ENCODE measurements around the gene CAVIN4. TPM values are rescaled to one million over a fixed set of nuclear protein-coding genes. Genes with fewer than 3 reads are reported as not detected.

Gene CAVIN4
- total and polyA plus RNA-seq, 4 experiments from 2014 or later: 0.19 to 0.41 TPM; not detected in 2

- Mint-ChIP-seq H3K36me3 (peaks cover 0 to 6% of the 10 kb centered on the region in 2 donors), H3K4me3 (no peak overlapping the region), H3K4me1 (no peaks in the 10 kb centered on the region), H3K27ac (no peak overlapping the region), H3K9me3 (no peaks in the 10 kb centered on the region), H3K27me3 (no peaks in the 10 kb centered on the region)
- CTCF ChIA-PET (ENCODE audit: partially characterized antibody): no interaction called here
- H3K9me3 ChIP-seq (ENCODE audit: control insufficient read depth in 1 of 2, low read length in 2 of 2): no peaks in the 10 kb centered on the region
- no peak overlapping the region for H3K27ac ChIP-seq (ENCODE audit: low read depth, low read length)
- no peaks in the 10 kb centered on the region for H3K36me3 ChIP-seq (ENCODE audit: insufficient read depth, low read length)
- DNase-seq: no peak
- POLR2A ChIA-PET (ENCODE audit: partially characterized antibody): no interaction called here
- no peaks in the 10 kb centered on the region for H3K4me1 ChIP-seq (ENCODE audit: insufficient read depth, low read length)
- H3K27me3 ChIP-seq (ENCODE audit: insufficient read depth, low read length): no peaks in the 10 kb centered on the region
- intact Hi-C loops (cut with micrococcal nuclease): no loop called here
- no peak overlapping the region for H3K4me3 ChIP-seq (ENCODE audit: low read length in 2 of 2)
These were observed 2.4 kb downstream of the CAVIN4 start for GRCh38 chr9:100580257-100580656.

DNA sequence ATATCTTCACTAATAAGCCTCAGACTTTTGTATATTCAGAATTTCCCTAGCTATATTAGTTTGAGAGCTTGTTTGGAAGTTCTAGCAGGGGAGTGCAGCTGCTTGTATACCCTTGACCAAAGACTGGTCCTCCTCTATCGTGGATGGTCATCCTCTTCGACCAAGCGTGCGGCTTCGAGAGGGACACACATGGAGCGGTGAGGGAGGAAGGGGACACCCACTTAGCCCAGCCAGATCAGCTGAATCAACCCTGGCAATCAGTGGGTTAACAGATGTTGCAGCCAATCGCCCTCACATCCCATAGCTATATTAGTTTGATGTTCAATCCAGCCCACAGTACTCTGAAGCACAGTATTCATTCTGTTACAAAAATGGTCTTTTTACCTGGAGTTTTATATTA lies 3.2 kb downstream of the CAVIN4 start:
- no peaks in the 10 kb centered on the region for H3K4me1 ChIP-seq (ENCODE audit: insufficient read depth, low read length)
- intact Hi-C loops (cut with micrococcal nuclease): no loop called here
- no peak overlapping the region for H3K4me3 Mint-ChIP-seq
- no peaks in the 10 kb centered on the region for H3K9me3 ChIP-seq (ENCODE audit: control insufficient read depth in 1 of 2, low read length in 2 of 2)
- CTCF ChIA-PET (ENCODE audit: partially characterized antibody): interaction anchor here (0.7 to 2.7 kb wide), 3 partner anchors 14 to 21 kb away, joined by 3 to 13 read pairs (median 3); no protein-coding TSS in a partner anchor
- H3K4me3 ChIP-seq (ENCODE audit: low read length in 2 of 2): no peak overlapping the region
- H3K27ac Mint-ChIP-seq: no peak overlapping the region
- no peaks in the 10 kb centered on the region for H3K27me3 ChIP-seq (ENCODE audit: insufficient read depth, low read length)
- DNase-seq: no peak
- no peaks in the 10 kb centered on the region for H3K36me3 ChIP-seq (ENCODE audit: insufficient read depth, low read length)
- H3K9me3 Mint-ChIP-seq: no peaks in the 10 kb centered on the region
- POLR2A ChIA-PET (ENCODE audit: partially characterized antibody): no interaction called here
- peaks cover 0 to 6% of the 10 kb centered on the region in 2 donors for H3K36me3 Mint-ChIP-seq
- H3K4me1 Mint-ChIP-seq: no peaks in the 10 kb centered on the region
- H3K27me3 Mint-ChIP-seq: no peaks in the 10 kb centered on the region
- H3K27ac ChIP-seq (ENCODE audit: low read depth, low read length): no peak overlapping the region

DNA sequence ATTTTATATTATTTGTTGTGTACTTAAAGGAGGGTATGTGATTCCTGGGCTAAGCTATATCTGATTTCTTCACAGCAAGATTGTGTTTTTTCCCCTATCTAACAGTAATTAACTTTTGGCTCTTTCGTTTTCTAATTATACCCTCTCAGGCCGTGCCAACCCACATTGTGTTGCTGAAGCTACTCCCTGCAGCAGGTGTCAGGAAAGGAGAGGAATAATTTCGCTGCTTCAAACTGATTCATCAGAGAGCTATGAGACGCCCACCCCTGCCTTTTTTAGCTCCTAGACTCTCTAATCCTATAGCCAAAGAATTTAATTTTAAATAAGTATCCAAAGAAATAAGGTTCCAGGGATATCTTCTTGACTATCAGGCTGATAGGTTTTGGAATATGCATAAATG lies 3.8 kb downstream of the CAVIN4 start:
- no peaks in the 10 kb centered on the region for H3K36me3 ChIP-seq (ENCODE audit: insufficient read depth, low read length)
- Mint-ChIP-seq H3K4me3 (no peak overlapping the region), H3K36me3 (peaks cover 0 to 6% of the 10 kb centered on the region in 2 donors), H3K9me3 (no peaks in the 10 kb centered on the region), H3K27me3 (no peaks in the 10 kb centered on the region), H3K4me1 (no peaks in the 10 kb centered on the region), H3K27ac (no peak overlapping the region)
- H3K4me1 ChIP-seq (ENCODE audit: insufficient read depth, low read length): no peaks in the 10 kb centered on the region
- intact Hi-C loops (cut with micrococcal nuclease): no loop called here
- POLR2A ChIA-PET (ENCODE audit: partially characterized antibody): no interaction called here
- DNase-seq: no peak
- no peak overlapping the region for H3K27ac ChIP-seq (ENCODE audit: low read depth, low read length)
- no peak overlapping the region for H3K4me3 ChIP-seq (ENCODE audit: low read length in 2 of 2)
- no peaks in the 10 kb centered on the region for H3K9me3 ChIP-seq (ENCODE audit: control insufficient read depth in 1 of 2, low read length in 2 of 2)
- H3K27me3 ChIP-seq (ENCODE audit: insufficient read depth, low read length): no peaks in the 10 kb centered on the region
- CTCF ChIA-PET (ENCODE audit: partially characterized antibody): interaction anchor here (0.7 to 2.7 kb wide), 3 partner anchors 14 to 20 kb away, joined by 3 to 13 read pairs (median 3); no protein-coding TSS in a partner anchor

GRCh38 chr9:100583014-100583802 lies 5.3 kb downstream of the CAVIN4 start:
- Histone ChIP-seq H3K9me3 (ENCODE audit: control insufficient read depth in 1 of 2, low read length in 2 of 2) (no peaks in the 10 kb centered on the region), H3K27me3 (ENCODE audit: insufficient read depth, low read length) (no peaks in the 10 kb centered on the region), H3K4me1 (ENCODE audit: insufficient read depth, low read length) (no peaks in the 10 kb centered on the region), H3K27ac (ENCODE audit: low read depth, low read length) (no peak overlapping the region), H3K36me3 (ENCODE audit: insufficient read depth, low read length) (no peaks in the 10 kb centered on the region), H3K4me3 (ENCODE audit: low read length in 2 of 2) (no peak overlapping the region)
- Mint-ChIP-seq H3K27ac (no peak overlapping the region), H3K27me3 (no peaks in the 10 kb centered on the region), H3K9me3 (no peaks in the 10 kb centered on the region), H3K4me3 (no peak overlapping the region), H3K36me3 (peaks cover 0 to 3% of the 10 kb centered on the region in 2 donors), H3K4me1 (no peaks in the 10 kb centered on the region)
- no peak for DNase-seq
- POLR2A ChIA-PET (ENCODE audit: partially characterized antibody): no interaction called here
- intact Hi-C loops (cut with micrococcal nuclease): no loop called here
- CTCF ChIA-PET (ENCODE audit: partially characterized antibody): interaction anchor here (2.7 kb wide), 1 partner anchor 15 kb away, joined by 13 read pairs; no protein-coding TSS in a partner anchor

DNA sequence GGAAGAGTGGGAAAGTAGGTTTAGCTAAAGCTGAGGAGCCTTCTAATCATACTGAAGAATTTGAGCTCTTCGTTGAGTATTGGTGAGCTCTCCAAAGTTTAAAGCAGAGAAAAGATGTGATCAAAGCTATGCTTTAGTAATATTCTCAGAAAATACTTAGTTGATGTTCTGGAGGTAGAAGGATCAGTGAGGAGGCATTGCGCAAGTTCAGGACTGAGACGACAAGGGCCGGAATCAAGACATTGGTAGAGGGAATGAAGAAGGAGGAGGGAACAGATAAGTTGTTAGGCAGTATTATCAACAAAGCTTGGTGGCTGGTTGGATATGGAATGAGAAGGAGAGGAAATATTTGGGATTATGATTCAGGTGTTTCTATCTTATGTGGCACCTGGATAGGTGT lies 7.1 kb downstream of the CAVIN4 start:
- Mint-ChIP-seq H3K36me3 (no peaks in the 10 kb centered on the region), H3K9me3 (no peaks in the 10 kb centered on the region), H3K27me3 (no peaks in the 10 kb centered on the region), H3K4me1 (no peaks in the 10 kb centered on the region), H3K4me3 (no peak overlapping the region), H3K27ac (no peak overlapping the region)
- Histone ChIP-seq H3K36me3 (ENCODE audit: insufficient read depth, low read length) (no peaks in the 10 kb centered on the region), H3K4me3 (ENCODE audit: low read length in 2 of 2) (no peak overlapping the region), H3K27ac (ENCODE audit: low read depth, low read length) (no peak overlapping the region), H3K27me3 (ENCODE audit: insufficient read depth, low read length) (no peaks in the 10 kb centered on the region), H3K9me3 (ENCODE audit: control insufficient read depth in 1 of 2, low read length in 2 of 2) (no peaks in the 10 kb centered on the region), H3K4me1 (ENCODE audit: insufficient read depth, low read length) (no peaks in the 10 kb centered on the region)
- intact Hi-C loops (cut with micrococcal nuclease): no loop called here
- ChIA-PET POLR2A (ENCODE audit: partially characterized antibody) (no interaction called here), CTCF (ENCODE audit: partially characterized antibody) (interaction anchor here (1.4 to 1.6 kb wide), 2 partner anchors 10 to 17 kb away, joined by 3 to 9 read pairs; no protein-coding TSS in a partner anchor)
- DNase-seq: no peak

- H3K9me3 ChIP-seq (ENCODE audit: control insufficient read depth in 1 of 2, low read length in 2 of 2): no peaks in the 10 kb centered on the region
- no peak overlapping the region for H3K27ac ChIP-seq (ENCODE audit: low read depth, low read length)
- CTCF ChIA-PET (ENCODE audit: partially characterized antibody): interaction anchor here (1.4 to 3.0 kb wide), 3 partner anchors 10 to 16 kb away, joined by 3 to 16 read pairs (median 6); no protein-coding TSS in a partner anchor
- POLR2A ChIA-PET (ENCODE audit: partially characterized antibody): no interaction called here
- H3K27me3 ChIP-seq (ENCODE audit: insufficient read depth, low read length): no peaks in the 10 kb centered on the region
- H3K4me3 ChIP-seq (ENCODE audit: low read length in 2 of 2): no peak overlapping the region
- Mint-ChIP-seq H3K4me3 (no peak overlapping the region), H3K27me3 (no peaks in the 10 kb centered on the region), H3K4me1 (no peaks in the 10 kb centered on the region), H3K27ac (no peak overlapping the region), H3K9me3 (no peaks in the 10 kb centered on the region), H3K36me3 (no peaks in the 10 kb centered on the region)
- no peaks in the 10 kb centered on the region for H3K4me1 ChIP-seq (ENCODE audit: insufficient read depth, low read length)
- no peak for DNase-seq
- H3K36me3 ChIP-seq (ENCODE audit: insufficient read depth, low read length): no peaks in the 10 kb centered on the region
- intact Hi-C loops (cut with micrococcal nuclease): no loop called here
These were observed 8.2 kb downstream of the CAVIN4 start for GRCh38 chr9:100586093-100586492.

- Mint-ChIP-seq H3K4me1 (no peaks in the 10 kb centered on the region), H3K36me3 (no peaks in the 10 kb centered on the region), H3K27ac (no peak overlapping the region), H3K27me3 (no peaks in the 10 kb centered on the region), H3K9me3 (no peaks in the 10 kb centered on the region), H3K4me3 (no peak overlapping the region)
- Histone ChIP-seq H3K27me3 (ENCODE audit: insufficient read depth, low read length) (no peaks in the 10 kb centered on the region), H3K4me1 (ENCODE audit: insufficient read depth, low read length) (no peaks in the 10 kb centered on the region), H3K27ac (ENCODE audit: low read depth, low read length) (no peak overlapping the region), H3K9me3 (ENCODE audit: control insufficient read depth in 1 of 2, low read length in 2 of 2) (no peaks in the 10 kb centered on the region), H3K36me3 (ENCODE audit: insufficient read depth, low read length) (no peaks in the 10 kb centered on the region), H3K4me3 (ENCODE audit: low read length in 2 of 2) (no peak overlapping the region)
- intact Hi-C loops (cut with micrococcal nuclease): no loop called here
- ChIA-PET POLR2A (ENCODE audit: partially characterized antibody) (no interaction called here), CTCF (ENCODE audit: partially characterized antibody) (interaction anchor here (1.7 to 3.0 kb wide), 2 partner anchors 8 to 14 kb away, joined by 6 to 16 read pairs; no protein-coding TSS in a partner anchor)
- DNase-seq: no peak
These were observed 9.5 kb downstream of the CAVIN4 start for GRCh38 chr9:100587375-100587774.
